HG02885 (cell line): ENCODE results near the gene TRIP13.

Experiments used
- ATAC-seq: cut with Tn5 transposase; IDR thresholded peaks from one replicate; pipeline ENCODE4 v1.9.1; 2021; ENCODE audit warnings: mild to moderate bottlenecking; ENCODE audit not compliant: unreplicated experiment, poor library complexity

The TRIP13 gene

GRCh38 chr5:962801-963200, 70.1 kb downstream of the TRIP13 start:
- ATAC-seq = no peak

- peak; percentile 28 for ATAC-seq
Measured at GRCh38 chr5:963310-963672, 70.6 kb downstream of the TRIP13 start.

GRCh38 chr5:963673-964531, 71.2 kb downstream of the TRIP13 start:
- ATAC-seq = peak; percentile 77

GRCh38 chr5:964821-965220, 72.1 kb downstream of the TRIP13 start:
- no peak for ATAC-seq

GRCh38 chr5:965604-966344, 73.1 kb downstream of the TRIP13 start:
- ATAC-seq = no peak

GRCh38 chr5:966345-966710, 73.6 kb downstream of the TRIP13 start:
- ATAC-seq = no peak

- no peak for ATAC-seq
Measured at GRCh38 chr5:966941-967340, 74.3 kb downstream of the TRIP13 start.
